K562 (cell line): ENCODE results near the gene ARHGAP42. TPM values are rescaled to one million over a fixed set of nuclear protein-coding genes. Genes with fewer than 3 reads are reported as not detected.

ENCODE experiments used
- DDX20 ChIP-seq: fragments of 450-650 bp; IDR thresholded peaks from 2 replicates; pipeline ENCODE4 v1.6.1; 2016; ENCODE audit warnings: missing genetic modification characterization, low read depth, mild to moderate bottlenecking, missing compliant biosample characterization, moderate library complexity
- HBP1 ChIP-seq: fragments of 450-650 bp; formaldehyde crosslinking; IDR thresholded peaks from 2 replicates; pipeline ENCODE4 v1.4.0; 2022; ENCODE audit warnings: missing genetic modification characterization
- HIVEP1 ChIP-seq: fragments of 250-450 bp; sonication (Bioruptor Pico); IDR thresholded peaks from 2 replicates; pipeline ENCODE4 v1.4.0; 2020; ENCODE audit warnings: mild to moderate bottlenecking
- HNRNPLL ChIP-seq: fragments of 200-400 bp; formaldehyde crosslinking; IDR thresholded peaks from 2 replicates; pipeline ENCODE4 v1.6.1; 2017; ENCODE audit warnings: low read length, low read depth, mild to moderate bottlenecking; ENCODE audit not compliant: poor library complexity, severe bottlenecking
- IRF9 ChIP-seq: fragments of 450-650 bp; IDR thresholded peaks from 2 replicates; pipeline ENCODE4 v1.6.1; 2016; ENCODE audit warnings: missing biosample characterization, missing genetic modification characterization
- JUNB ChIP-seq: fragments of 450-650 bp; formaldehyde crosslinking; conservative IDR thresholded peaks from 2 replicates; pipeline ENCODE4 v1.4.0; 2020; ENCODE audit warnings: mild to moderate bottlenecking
- MEF2D ChIP-seq: conservative IDR thresholded peaks from 2 replicates; pipeline ENCODE4 v1.6.1; 2016; ENCODE audit warnings: low read depth, missing genetic modification characterization, missing compliant biosample characterization
- NCOA6 ChIP-seq: fragments of 450-650 bp; IDR thresholded peaks from 2 replicates; pipeline ENCODE4 v1.6.1; 2017; ENCODE audit warnings: mild to moderate bottlenecking
- NKRF ChIP-seq: fragments of 450-650 bp; IDR thresholded peaks from 2 replicates; pipeline ENCODE4 v1.6.1; 2016; ENCODE audit warnings: borderline replicate concordance
- POLR2H ChIP-seq: IDR thresholded peaks from 2 replicates; pipeline ENCODE4 v1.6.1; 2016; ENCODE audit warnings: missing genetic modification characterization, low read depth, mild to moderate bottlenecking, control low read depth, missing compliant biosample characterization, moderate library complexity
- RBM17 ChIP-seq: fragments of 200-400 bp; formaldehyde crosslinking; IDR thresholded peaks from 2 replicates; pipeline ENCODE4 v1.6.1; 2017; ENCODE audit warnings: low read depth, mild to moderate bottlenecking, low read length, borderline replicate concordance
- RBM39 ChIP-seq: fragments of 200-400 bp; formaldehyde crosslinking; optimal IDR thresholded peaks from 2 replicates; pipeline ENCODE3; 2018; ENCODE audit warnings: low read depth, low read length
- SIX5 ChIP-seq, 2 experiments: IDR thresholded peaks; 2 replicates each; pipeline ENCODE4 v1.6.1; 2011; ENCODE audit warnings: low read length in 2 of 2, borderline replicate concordance in 1 of 2, low read depth in 1 of 2, mild to moderate bottlenecking in 1 of 2, moderate library complexity in 1 of 2; ENCODE audit not compliant: insufficient read depth in 1 of 2
- SPI1 ChIP-seq: IDR thresholded peaks from 2 replicates; pipeline ENCODE4 v1.6.1; 2011; ENCODE audit warnings: low read depth, low read length, control low read depth, borderline replicate concordance
- ZBTB17 ChIP-seq: fragments of 450-650 bp; formaldehyde crosslinking; IDR thresholded peaks from 2 replicates; pipeline ENCODE4 v1.4.0; 2020; ENCODE audit warnings: mild to moderate bottlenecking
- ZBTB34 ChIP-seq: fragments of 250-450 bp; sonication (Bioruptor Pico); IDR thresholded peaks from 2 replicates; pipeline ENCODE4 v1.8.0; 2021; ENCODE audit warnings: mild to moderate bottlenecking, moderate library complexity
- ZFX ChIP-seq: sonication (generic); formaldehyde crosslinking; IDR thresholded peaks from 2 replicates; pipeline ENCODE4 v1.8.0; 2022; ENCODE audit warnings: mild to moderate bottlenecking, missing genetic modification reagents, moderate library complexity
- ZNF253 ChIP-seq: fragments of 250-450 bp; sonication (Bioruptor Pico); conservative IDR thresholded peaks from 2 replicates; pipeline ENCODE4 v1.6.1; 2021; ENCODE audit warnings: mild to moderate bottlenecking
- ZNF395 ChIP-seq: fragments of 200-800 bp; sonication (Bioruptor generic); IDR thresholded peaks from 2 replicates; pipeline ENCODE4 v1.6.1; 2017; ENCODE audit warnings: missing genetic modification characterization, missing compliant biosample characterization
- ZNF444 ChIP-seq: fragments of 250-450 bp; sonication (Bioruptor Pico); IDR thresholded peaks from 2 replicates; pipeline ENCODE4 v1.4.0; 2020; ENCODE audit warnings: mild to moderate bottlenecking, moderate library complexity
- ZNF830 ChIP-seq: fragments of 250-450 bp; sonication (Bioruptor Pico); IDR thresholded peaks from 2 replicates; pipeline ENCODE4 v1.5.0; 2021; ENCODE audit warnings: mild to moderate bottlenecking
- polyA plus RNA-seq, 8 experiments: library from polyadenylated mRNA; depleted of rRNA in 4 of 8; stranded (reverse) in 5 of 8; unstranded in 3 of 8; fragments of >200 nt; fragmentation: Nextera tagmentation in 2 of 8; fragmentation: Illumina TruSeq in 1 of 8; extraction: Ambion mirVana in 2 of 8; extraction: Trizol in 1 of 8; gene quantifications; 2 replicates each; pipeline versions ENCODE4 v1.2.1 to v1.2.3, GENCODE V29; 2011 to 2014; ENCODE audit warnings: inconsistent platforms in 1 of 8, missing spikeins in 1 of 8
- total RNA-seq, 7 experiments: library from RNA; depleted of rRNA in 6 of 7; stranded (reverse); fragments of >200 nt in 6 of 7; fragmentation: Illumina TruSeq in 2 of 7; extraction: Trizol in 2 of 7; gene quantifications; 2 replicates each; pipeline versions ENCODE4 v1.2.1 to v1.2.3, GENCODE V29; 2011 to 2021; ENCODE audit warnings: low replicate concordance in 1 of 7

ARHGAP42 gene
- total and polyA plus RNA-seq, 9 of the 15 experiments (the other 6 are each of a cell fraction or from before 2014, with no cell fraction given): 0.95 to 6.1 (median 2.4) TPM

GRCh38 chr11:101014600-101015285 is 327.7 kb downstream of the ARHGAP42 start (continued):
- TF ChIP-seq ZBTB34 (peak; percentile 94), ZNF395 (CRISPR knock-in tag) (peak; percentile 99), HBP1 (peak; percentile 86; the same call in 1 of the 2 replicates), RBM17 (no peak), NCOA6 (no peak), HIVEP1 (0 out of 2 replicates have a peak, but pooled peaks have one; percentile 18), SIX5 (IDR thresholded peaks at IDR 0.05; ENCODE audit: borderline replicate concordance in 1 of 2, insufficient read depth in 1 of 2, low read depth in 1 of 2, low read length in 2 of 2) (0 out of 4 replicates have a peak, but pooled peaks of 1 of the 2 experiments have one; percentile 23), ZNF444 (CRISPR knock-in tag) (no peak), RBM39 (no peak), POLR2H (tag) (peak; percentile 84), SPI1 (no peak), ZFX (CRISPR knock-in tag) (no peak), JUNB (CRISPR knock-in tag) (no peak), IRF9 (tag) (peak; percentile 99), NKRF (no peak), DDX20 (peak; percentile 95), ZBTB17 (CRISPR knock-in tag) (peak; percentile 74), HNRNPLL (no peak), ZNF253 (0 out of 2 replicates have a peak, but pooled peaks have one; percentile 45), ZNF830 (CRISPR knock-in tag) (no peak), MEF2D (tag) (peak; percentile 95)
